ENCODE results near the gene GRM3. TPM values are rescaled to one million over a fixed set of nuclear protein-coding genes. Genes with fewer than 3 reads are reported as not detected.

GRM3 gene
- total and polyA plus RNA-seq, 5 experiments from 2014 or later = not detected

DNA sequence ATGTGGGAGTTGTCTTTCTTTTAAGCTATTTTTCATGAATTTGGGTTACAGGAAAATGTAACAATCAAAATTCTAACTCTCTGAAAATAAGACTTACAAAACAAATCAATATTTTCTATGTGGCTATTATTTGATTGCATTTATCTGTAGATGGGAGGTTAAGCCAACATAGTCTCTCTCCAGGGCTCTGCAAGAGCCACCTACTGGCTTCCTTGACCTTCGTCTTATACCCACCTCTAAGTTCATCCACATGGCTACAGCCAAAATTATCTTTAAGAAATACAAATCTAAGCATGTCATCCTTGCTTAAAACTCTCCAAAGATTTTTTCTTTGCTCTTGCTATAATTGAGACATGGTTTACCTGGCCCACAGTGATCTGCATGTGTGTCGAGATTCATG, 14.2 kb downstream of the GRM3 start:
- H3K27me3 Mint-ChIP-seq = peaks cover 0 to 8% (median 0%) of the 10 kb centered on the region in 5 donors
- no peak overlapping the region for H3K4me3 Mint-ChIP-seq
- POLR2A ChIA-PET = no interaction called here
- H3K9me3 Mint-ChIP-seq = peaks cover 0 to 3% (median 0%) of the 10 kb centered on the region in 9 donors
- ATAC-seq = no peak
- H3K27ac Mint-ChIP-seq = no peak overlapping the region
- H3K36me3 Mint-ChIP-seq = no peaks in the 10 kb centered on the region
- H3K4me1 Mint-ChIP-seq = no peaks in the 10 kb centered on the region
- DNase-seq = no peak

DNA sequence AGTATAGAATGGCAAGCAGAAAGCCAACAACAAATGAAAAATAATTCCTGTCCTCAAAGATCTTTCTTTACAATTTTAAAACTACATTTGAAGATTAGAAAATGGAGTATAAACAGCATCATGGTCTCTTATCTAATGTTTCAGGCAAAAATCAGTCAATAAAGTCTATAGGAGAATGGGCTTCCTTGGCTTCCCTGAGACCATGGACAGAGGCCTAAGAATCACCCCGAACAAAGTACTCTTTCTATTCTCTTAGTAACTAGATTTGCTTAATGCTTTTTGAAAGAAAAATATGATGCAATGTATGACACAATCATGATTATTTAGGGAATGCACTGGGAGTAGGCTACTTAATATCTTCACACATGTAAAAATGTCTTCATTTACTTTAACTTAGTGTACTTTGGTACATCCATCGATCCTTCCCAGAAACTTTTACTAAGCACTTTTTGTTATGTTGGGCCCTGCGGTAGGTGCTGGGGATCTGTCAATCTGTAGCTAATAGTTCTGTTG, 17.3 kb downstream of the GRM3 start:
- Mint-ChIP-seq H3K27me3 (peaks cover 0 to 8% (median 0%) of the 10 kb centered on the region in 5 donors), H3K4me1 (no peaks in the 10 kb centered on the region), H3K27ac (no peak overlapping the region), H3K9me3 (peaks cover 0 to 15% (median 0%) of the 10 kb centered on the region in 9 donors), H3K36me3 (no peaks in the 10 kb centered on the region), H3K4me3 (no peak overlapping the region)
- no peak for DNase-seq
- ATAC-seq = no peak
- POLR2A ChIA-PET = no interaction called here

DNA sequence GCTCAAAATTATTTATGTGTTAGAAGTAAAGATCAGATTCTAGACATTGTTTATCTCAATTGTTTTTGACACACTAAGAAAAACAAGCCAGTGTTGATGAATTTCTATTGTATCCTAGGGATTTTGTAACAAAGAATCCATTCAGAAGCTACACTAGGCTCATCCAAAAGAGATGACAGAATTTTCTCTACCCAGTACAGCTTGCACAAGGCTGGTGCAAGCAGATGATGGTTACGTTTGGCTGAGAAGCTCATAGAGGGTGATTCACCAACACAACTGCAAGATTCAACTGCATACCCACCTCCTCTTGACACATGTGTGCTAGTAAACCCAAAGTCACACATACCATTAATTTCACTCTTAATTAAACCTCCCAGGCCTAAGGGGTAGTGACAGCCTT, 20.8 kb downstream of the GRM3 start:
- no peak overlapping the region for H3K27ac Mint-ChIP-seq
- no peaks in the 10 kb centered on the region for H3K4me1 Mint-ChIP-seq
- no peak for ATAC-seq
- DNase-seq = no peak
- peaks cover 0 to 1% (median 0%) of the 10 kb centered on the region in 5 donors for H3K27me3 Mint-ChIP-seq
- POLR2A ChIA-PET = no interaction called here
- H3K9me3 Mint-ChIP-seq = peaks cover 0 to 15% (median 0%) of the 10 kb centered on the region in 9 donors
- H3K4me3 Mint-ChIP-seq = no peak overlapping the region
- no peaks in the 10 kb centered on the region for H3K36me3 Mint-ChIP-seq

- no peak for ATAC-seq
- no peak overlapping the region for H3K27ac Mint-ChIP-seq
- no peak for DNase-seq
- POLR2A ChIA-PET = no interaction called here
- H3K9me3 Mint-ChIP-seq = peaks cover 0 to 15% (median 0%) of the 10 kb centered on the region in 9 donors
- no peaks in the 10 kb centered on the region for H3K4me1 Mint-ChIP-seq
- H3K4me3 Mint-ChIP-seq = no peak overlapping the region
- H3K27me3 Mint-ChIP-seq = peaks cover 0 to under 1% (median 0%) of the 10 kb centered on the region in 5 donors
- no peaks in the 10 kb centered on the region for H3K36me3 Mint-ChIP-seq
These were observed 21.3 kb downstream of the GRM3 start for GRCh38 chr7:86664991-86665390.

DNA sequence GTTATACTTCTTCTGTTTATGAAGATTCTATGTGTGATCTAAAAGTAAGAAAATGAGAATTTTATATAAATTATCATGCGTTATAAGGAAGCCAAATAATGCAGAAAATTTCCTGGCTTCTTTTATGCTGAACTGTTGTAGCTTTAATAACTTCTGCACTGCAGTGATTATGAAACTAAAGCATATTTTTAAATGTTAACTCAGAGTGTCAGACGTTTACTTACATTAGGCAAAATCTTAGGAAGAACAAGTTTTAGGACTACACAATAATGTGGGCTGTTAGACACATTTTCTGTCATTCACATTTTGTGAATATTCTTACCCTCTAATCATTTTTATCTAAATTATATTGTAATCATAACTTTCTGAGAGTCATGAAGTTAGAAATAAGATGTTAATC, 22.0 kb downstream of the GRM3 start:
- H3K9me3 Mint-ChIP-seq = peaks cover 0 to 17% (median 0%) of the 10 kb centered on the region in 9 donors
- POLR2A ChIA-PET = no interaction called here
- DNase-seq (no peak), ATAC-seq (no peak)
- H3K4me1 Mint-ChIP-seq = no peaks in the 10 kb centered on the region
- H3K27me3 Mint-ChIP-seq = no peaks in the 10 kb centered on the region
- no peaks in the 10 kb centered on the region for H3K36me3 Mint-ChIP-seq
- H3K27ac Mint-ChIP-seq = no peak overlapping the region
- no peak overlapping the region for H3K4me3 Mint-ChIP-seq

- H3K4me1 Mint-ChIP-seq = no peaks in the 10 kb centered on the region
- H3K36me3 Mint-ChIP-seq = no peaks in the 10 kb centered on the region
- H3K27me3 Mint-ChIP-seq = no peaks in the 10 kb centered on the region
- no peak overlapping the region for H3K27ac Mint-ChIP-seq
- no peak for DNase-seq
- H3K9me3 Mint-ChIP-seq = peaks cover 0 to 25% (median 0%) of the 10 kb centered on the region in 9 donors
- POLR2A ChIA-PET = no interaction called here
- ATAC-seq = no peak
- no peak overlapping the region for H3K4me3 Mint-ChIP-seq
These were observed 24.0 kb downstream of the GRM3 start for GRCh38 chr7:86667732-86668131.

DNA sequence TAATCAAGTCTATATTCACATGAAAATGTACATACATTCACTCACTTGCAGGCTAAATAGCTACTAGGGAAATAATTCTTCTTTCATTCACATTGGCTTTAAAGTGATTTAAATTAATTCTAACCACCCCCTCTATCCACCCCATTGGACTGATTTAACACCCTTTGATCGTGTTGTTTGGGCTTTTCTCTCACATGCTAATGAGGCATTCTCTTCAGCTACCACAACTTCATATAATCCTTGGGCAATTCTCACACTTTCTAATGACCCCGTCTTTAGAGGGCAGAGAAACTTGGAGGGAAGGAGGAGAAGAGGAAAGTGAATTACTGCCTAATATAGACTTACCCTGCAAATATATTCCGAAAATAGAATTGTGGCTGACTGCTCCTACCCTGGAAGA, 24.6 kb downstream of the GRM3 start:
- H3K4me3 Mint-ChIP-seq = no peak overlapping the region
- POLR2A ChIA-PET = no interaction called here
- H3K4me1 Mint-ChIP-seq = no peaks in the 10 kb centered on the region
- peaks cover 0 to 19% (median 0%) of the 10 kb centered on the region in 9 donors for H3K9me3 Mint-ChIP-seq
- ATAC-seq (no peak), DNase-seq (no peak)
- H3K36me3 Mint-ChIP-seq = no peaks in the 10 kb centered on the region
- no peaks in the 10 kb centered on the region for H3K27me3 Mint-ChIP-seq
- H3K27ac Mint-ChIP-seq = no peak overlapping the region

DNA sequence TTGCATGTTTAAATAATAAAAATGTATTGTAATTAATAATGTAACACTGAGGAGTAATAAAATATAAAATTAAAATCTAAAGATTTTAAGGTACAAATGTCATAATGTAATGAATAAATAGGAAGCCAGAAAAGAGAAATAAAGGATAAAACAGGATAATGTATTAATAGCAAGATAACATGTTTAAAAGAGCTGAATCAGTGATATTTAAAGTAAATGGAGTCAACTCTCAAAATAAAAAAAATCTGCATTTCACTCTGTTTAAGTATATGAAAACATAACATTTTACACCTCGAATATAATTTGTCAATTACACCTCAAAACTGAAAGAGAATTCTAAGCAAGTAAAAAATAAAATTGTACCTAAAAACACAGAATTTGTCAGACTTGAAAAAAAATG, 44.1 kb downstream of the GRM3 start:
- H3K27ac Mint-ChIP-seq = no peak overlapping the region
- POLR2A ChIA-PET = no interaction called here
- ATAC-seq = no peak
- H3K9me3 Mint-ChIP-seq = peaks cover 0 to 2% (median 0%) of the 10 kb centered on the region in 9 donors
- no peak for DNase-seq
- H3K36me3 Mint-ChIP-seq = no peaks in the 10 kb centered on the region
- H3K4me3 Mint-ChIP-seq = no peak overlapping the region
- H3K4me1 Mint-ChIP-seq = no peaks in the 10 kb centered on the region
- peaks cover 0 to 6% (median 0%) of the 10 kb centered on the region in 5 donors for H3K27me3 Mint-ChIP-seq

DNA sequence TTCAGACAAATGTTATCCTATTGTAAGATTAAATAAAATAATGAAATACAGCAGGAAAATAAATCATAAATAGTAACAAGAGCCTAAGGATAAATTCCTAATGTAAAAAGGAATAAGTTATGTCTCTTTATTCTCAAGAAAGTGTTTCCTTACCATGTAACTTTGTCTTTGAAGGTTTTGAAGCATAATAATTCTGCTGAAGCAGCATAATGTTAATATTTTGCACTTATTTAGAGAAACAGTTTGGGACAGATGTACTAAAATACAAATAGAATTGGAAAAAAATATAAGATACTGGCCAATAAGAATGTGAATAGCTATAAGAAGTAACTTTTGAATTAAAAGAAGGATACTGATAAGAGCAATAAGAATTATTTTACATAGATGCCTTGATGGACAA, 45.7 kb downstream of the GRM3 start:
- Mint-ChIP-seq H3K27me3 (peaks cover 0 to 1% (median 0%) of the 10 kb centered on the region in 5 donors), H3K9me3 (peaks cover 0 to 2% (median 0%) of the 10 kb centered on the region in 9 donors), H3K4me1 (no peaks in the 10 kb centered on the region), H3K36me3 (no peaks in the 10 kb centered on the region), H3K27ac (no peak overlapping the region), H3K4me3 (no peak overlapping the region)
- POLR2A ChIA-PET = no interaction called here
- no peak for ATAC-seq
- DNase-seq = no peak

DNA sequence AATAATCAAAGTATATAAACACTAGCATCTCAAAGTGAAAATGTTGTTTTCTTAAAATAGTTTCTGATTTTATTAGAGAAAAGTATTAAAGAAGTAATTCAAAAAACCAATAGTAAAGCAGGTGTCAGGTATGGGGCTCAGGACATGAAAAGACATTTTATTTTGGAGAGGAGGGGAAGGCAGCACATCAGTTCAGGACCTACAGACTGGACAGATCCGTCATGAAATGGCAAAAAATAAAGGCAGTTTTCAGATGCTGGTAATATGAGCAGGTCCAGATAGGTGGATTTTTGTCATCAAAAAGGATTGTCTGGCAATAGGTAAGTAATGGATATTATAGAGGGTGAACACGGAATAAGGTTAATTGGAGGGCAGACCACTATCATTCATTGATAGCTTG, 49.0 kb downstream of the GRM3 start:
- Mint-ChIP-seq H3K27ac (no peak overlapping the region), H3K27me3 (no peaks in the 10 kb centered on the region), H3K4me3 (no peak overlapping the region), H3K4me1 (no peaks in the 10 kb centered on the region), H3K36me3 (no peaks in the 10 kb centered on the region), H3K9me3 (no peaks in the 10 kb centered on the region)
- ATAC-seq (no peak), DNase-seq (no peak)
- POLR2A ChIA-PET = no interaction called here

DNA sequence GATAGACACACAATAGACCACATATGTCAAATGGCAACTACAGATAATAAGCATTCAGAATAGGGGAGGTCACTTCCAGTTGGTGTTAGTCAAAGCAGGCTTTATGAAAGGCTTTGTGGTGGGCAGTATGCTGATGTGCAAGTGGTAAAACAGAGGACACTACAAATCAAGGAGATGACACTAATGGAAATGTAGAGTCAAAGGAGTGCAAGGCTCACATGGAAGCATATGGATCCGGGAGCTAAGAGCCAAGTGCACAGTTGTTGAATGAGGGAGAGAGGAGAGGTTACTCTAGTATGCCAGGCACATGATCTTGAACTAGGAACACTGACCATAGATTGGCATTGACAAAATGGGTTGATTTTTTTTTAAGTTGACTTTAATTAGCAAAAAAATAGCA, 62.7 kb downstream of the GRM3 start:
- H3K9me3 Mint-ChIP-seq = peaks cover 0 to 11% (median 4%) of the 10 kb centered on the region in 9 donors
- POLR2A ChIA-PET = no interaction called here
- no peak for ATAC-seq

DNA sequence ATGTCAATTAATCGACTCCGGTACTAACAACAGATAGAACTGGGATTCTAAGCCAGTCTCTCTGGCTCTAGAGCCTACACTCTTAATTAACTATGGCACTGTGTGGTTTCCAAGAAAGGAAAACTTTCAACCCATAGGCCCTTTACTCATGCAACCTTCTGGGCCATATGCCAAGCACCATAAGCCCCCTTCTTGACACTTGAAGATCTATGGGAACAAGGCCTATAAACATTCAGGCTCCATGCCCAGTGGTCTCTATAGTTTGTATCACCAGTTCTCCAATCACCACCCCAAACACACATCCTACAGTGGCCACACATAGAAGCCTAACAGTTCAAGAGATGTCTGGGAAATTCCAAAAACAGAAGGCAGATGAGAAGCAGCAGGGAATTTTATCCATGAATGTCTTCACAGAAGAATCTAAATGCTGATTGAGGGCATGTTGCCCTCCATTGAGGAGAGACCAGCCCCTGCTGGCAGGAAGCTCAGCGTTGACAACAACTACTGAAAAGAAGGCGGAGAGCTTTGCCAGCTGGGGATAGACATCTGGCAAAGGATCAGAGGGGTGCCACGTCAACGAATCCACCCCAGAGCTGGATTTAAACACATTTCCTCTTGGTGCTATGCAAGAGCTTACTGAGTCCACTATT, 64.4 kb downstream of the GRM3 start:
- H3K9me3 Mint-ChIP-seq = peaks cover 0 to 21% (median 3%) of the 10 kb centered on the region in 9 donors
- POLR2A ChIA-PET = no interaction called here
- no peak for ATAC-seq
- H3K4me3 Mint-ChIP-seq = no peak overlapping the region
- DNase-seq = no peak
- H3K36me3 Mint-ChIP-seq = no peaks in the 10 kb centered on the region
- no peaks in the 10 kb centered on the region for H3K4me1 Mint-ChIP-seq
- no peak overlapping the region for H3K27ac Mint-ChIP-seq
- peaks cover 0 to 9% (median 0%) of the 10 kb centered on the region in 5 donors for H3K27me3 Mint-ChIP-seq

More for the DNA sequence above, 62.7 kb downstream of the GRM3 start:
- Mint-ChIP-seq H3K4me3 (no peak overlapping the region), H3K36me3 (no peaks in the 10 kb centered on the region), H3K27ac (no peak overlapping the region), H3K4me1 (no peaks in the 10 kb centered on the region), H3K27me3 (peaks cover 0 to 4% (median 0%) of the 10 kb centered on the region in 5 donors)
- no peak for DNase-seq

DNA sequence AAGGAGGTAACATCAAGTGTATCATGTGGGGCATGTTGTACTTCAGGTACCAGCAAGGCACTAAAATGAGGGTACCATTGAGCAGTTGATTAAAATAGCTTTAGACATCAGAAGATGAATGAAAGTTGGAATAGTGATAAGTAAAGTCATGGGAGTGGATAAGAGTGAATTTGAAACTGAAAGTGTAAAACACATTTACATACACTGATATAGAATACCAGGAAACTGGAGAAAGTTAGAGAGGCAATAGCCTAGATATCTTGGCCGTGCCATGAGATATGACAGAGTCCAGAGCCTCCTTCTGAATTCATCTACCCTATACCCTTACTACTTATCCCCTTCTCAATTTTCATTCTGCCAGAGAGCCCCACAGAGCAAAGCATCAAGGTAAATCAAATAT, 76.6 kb downstream of the GRM3 start:
- no peak overlapping the region for H3K27ac Mint-ChIP-seq

GRCh38 chr7:86733783-86734182, 90.1 kb downstream of the GRM3 start:
- ATAC-seq (no peak), DNase-seq (no peak)
- peaks cover 0 to 18% (median 10%) of the 10 kb centered on the region in 9 donors for H3K9me3 Mint-ChIP-seq
- no peak overlapping the region for H3K27ac Mint-ChIP-seq
- H3K4me1 Mint-ChIP-seq = no peaks in the 10 kb centered on the region
- peaks cover 0 to 12% (median 0%) of the 10 kb centered on the region in 3 donors for H3K36me3 Mint-ChIP-seq
- no peak overlapping the region for H3K4me3 Mint-ChIP-seq
- POLR2A ChIA-PET = no interaction called here
- peaks cover 0 to 7% (median 0%) of the 10 kb centered on the region in 5 donors for H3K27me3 Mint-ChIP-seq

More for the DNA sequence above, 76.6 kb downstream of the GRM3 start:
- peaks cover 0 to 3% (median 0%) of the 10 kb centered on the region in 3 donors for H3K36me3 Mint-ChIP-seq
- POLR2A ChIA-PET = no interaction called here
- DNase-seq (no peak), ATAC-seq (no peak)
- H3K27me3 Mint-ChIP-seq = peaks cover 0 to 3% (median 0%) of the 10 kb centered on the region in 5 donors
- H3K4me3 Mint-ChIP-seq = no peak overlapping the region
- peaks cover 0 to 12% (median 3%) of the 10 kb centered on the region in 9 donors for H3K9me3 Mint-ChIP-seq
- no peaks in the 10 kb centered on the region for H3K4me1 Mint-ChIP-seq

Data from naive thymus-derived CD8-positive, alpha-beta T cell (primary cell).